GM21619 (cell line): ENCODE measurements around the gene COQ8A.
A peak's percentile ranks its signal among the peaks of the same experiment; 100 is the strongest.
"Not testable (repeated sequence)": the region's sequence is repeated elsewhere in the genome, so short reads cannot be mapped to it uniquely, and the experiment has no call there.

Source experiments
- ATAC-seq: cut with Tn5 transposase; IDR thresholded peaks from one replicate; pipeline ENCODE4 v1.9.1; 2021; ENCODE audit not compliant: unreplicated experiment

COQ8A gene

GRCh38 chr1:226983247-226983991 lies 43.3 kb downstream of the COQ8A start:
- no peak for ATAC-seq

GRCh38 chr1:226983992-226984364 lies 43.9 kb downstream of the COQ8A start:
- ATAC-seq = no peak

- ATAC-seq = no peak
These were observed 44.6 kb downstream of the COQ8A start for GRCh38 chr1:226984521-226985238.

- ATAC-seq = no peak
These were observed 45.2 kb downstream of the COQ8A start for GRCh38 chr1:226985239-226985838.

- ATAC-seq = no peak
These were observed 45.9 kb downstream of the COQ8A start for GRCh38 chr1:226985839-226986463.

GRCh38 chr1:226986496-226987178 lies 46.5 kb downstream of the COQ8A start:
- ATAC-seq = no peak

GRCh38 chr1:226987179-226987536 lies 47.1 kb downstream of the COQ8A start:
- ATAC-seq = no peak

- ATAC-seq = no peak
These were observed 47.7 kb downstream of the COQ8A start for GRCh38 chr1:226987623-226988333.

GRCh38 chr1:226988334-226988666 lies 48.2 kb downstream of the COQ8A start:
- no peak for ATAC-seq

GRCh38 chr1:226989085-226989920 lies 49.2 kb downstream of the COQ8A start:
- ATAC-seq = no peak

GRCh38 chr1:226990133-226990716 lies 50.1 kb downstream of the COQ8A start:
- ATAC-seq = peak; percentile 85

- no peak for ATAC-seq
These were observed 51.8 kb downstream of the COQ8A start for GRCh38 chr1:226991920-226992319.

GRCh38 chr1:226993814-226994585 lies 53.9 kb downstream of the COQ8A start:
- ATAC-seq = no peak

GRCh38 chr1:226994586-226995364 lies 54.7 kb downstream of the COQ8A start:
- ATAC-seq = peak; percentile 1

GRCh38 chr1:226995365-226996332 lies 55.6 kb downstream of the COQ8A start:
- peak; percentile 98 for ATAC-seq

GRCh38 chr1:226999579-226999978 lies 59.5 kb downstream of the COQ8A start:
- not testable (repeated sequence) for ATAC-seq
